HepG2 (cell line): ENCODE results near the gene CARMIL3. TPM values are rescaled to one million over a fixed set of nuclear protein-coding genes. Genes with fewer than 3 reads are reported as not detected.

ENCODE experiments used
- AFF4 ChIP-seq: sonication (generic); formaldehyde crosslinking; IDR thresholded peaks from 2 replicates; pipeline ENCODE4 v1.4.0; 2020; ENCODE audit warnings: missing genetic modification reagents
- ATF4 ChIP-seq, 2 experiments: fragments of 450-650 bp in 1 of 2; sonication (generic) in 1 of 2; formaldehyde crosslinking; IDR thresholded peaks; 2 replicates each; pipeline versions ENCODE4 v1.5.0 to v1.8.0; 2020 to 2022; ENCODE audit warnings: mild to moderate bottlenecking in 1 of 2, missing genetic modification reagents in 1 of 2
- BORCS8-MEF2B ChIP-seq: sonication (generic); formaldehyde crosslinking; IDR thresholded peaks from 2 replicates; pipeline ENCODE4 v1.8.0; 2022; ENCODE audit warnings: mild to moderate bottlenecking, missing genetic modification reagents
- CEBPB ChIP-seq: IDR thresholded peaks from 2 replicates; pipeline ENCODE4 v1.6.1; 2011; ENCODE audit warnings: low read depth, low read length, improper control_type of control experiment, borderline replicate concordance
- HMG20A ChIP-seq: IDR thresholded peaks from 2 replicates; pipeline ENCODE4 v1.6.1; 2016; ENCODE audit warnings: borderline replicate concordance
- HOXA3 ChIP-seq: sonication (generic); formaldehyde crosslinking; IDR thresholded peaks from 2 replicates; pipeline ENCODE4 v1.5.0; 2020; ENCODE audit warnings: missing genetic modification reagents
- KDM3A ChIP-seq: IDR thresholded peaks from 2 replicates; pipeline ENCODE4 v1.6.1; 2018; ENCODE audit warnings: low read depth, missing compliant biosample characterization
- LCORL ChIP-seq, 2 experiments: fragments of 450-650 bp in 1 of 2; sonication (generic) in 1 of 2; formaldehyde crosslinking in 1 of 2; IDR thresholded peaks; 2 replicates each; pipeline versions ENCODE4 v1.5.0 to v1.6.1; 2017 to 2020; ENCODE audit warnings: antibody characterized with exemption in 1 of 2, missing genetic modification reagents in 1 of 2
- NPAS2 ChIP-seq: sonication (generic); formaldehyde crosslinking; IDR thresholded peaks from 2 replicates; pipeline ENCODE4 v1.8.0; 2022; ENCODE audit warnings: mild to moderate bottlenecking, missing genetic modification reagents, borderline replicate concordance
- PRDM10 ChIP-seq: sonication (generic); formaldehyde crosslinking; IDR thresholded peaks from 2 replicates; pipeline ENCODE4 v1.4.0; 2020; ENCODE audit warnings: low read depth, missing genetic modification reagents
- RARA ChIP-seq: IDR thresholded peaks from 2 replicates; pipeline ENCODE4 v1.6.1; 2016; ENCODE audit warnings: missing genetic modification reagents, missing compliant biosample characterization
- SRSF1 ChIP-seq: fragments of 200-400 bp; formaldehyde crosslinking; optimal IDR thresholded peaks from 2 replicates; pipeline ENCODE3; 2017; ENCODE audit warnings: mild to moderate bottlenecking, low read depth, low read length, moderate library complexity
- USF2 ChIP-seq, 2 experiments: sonication (generic) in 1 of 2; formaldehyde crosslinking in 1 of 2; IDR thresholded peaks; 2 replicates each; pipeline versions ENCODE4 v1.5.1 to v1.6.1; 2011 to 2020; ENCODE audit warnings: borderline replicate concordance in 1 of 2, low read depth in 1 of 2, low read length in 1 of 2, mild to moderate bottlenecking in 1 of 2, missing genetic modification reagents in 1 of 2, moderate library complexity in 1 of 2
- ZBTB14 ChIP-seq: sonication (generic); formaldehyde crosslinking; IDR thresholded peaks from 2 replicates; pipeline ENCODE4 v1.4.0; 2020; ENCODE audit warnings: missing genetic modification reagents
- ZKSCAN8 ChIP-seq: IDR thresholded peaks from 2 replicates; pipeline ENCODE4 v1.6.1; 2016; ENCODE audit warnings: borderline replicate concordance, missing genetic modification reagents, missing compliant biosample characterization
- polyA plus RNA-seq, 8 experiments: library from polyadenylated mRNA; depleted of rRNA in 3 of 8; stranded (reverse) in 7 of 8; unstranded in 1 of 8; fragments of >200 nt; fragmentation: Illumina TruSeq in 4 of 8; extraction: Trizol in 4 of 8; gene quantifications; 2 replicates each; pipeline versions ENCODE4 v1.2.1 to v1.2.3, GENCODE V29; 2011 to 2016; ENCODE audit warnings: low read depth in 4 of 8, missing spikeins in 1 of 8, mixed read lengths in 1 of 8; ENCODE audit not compliant: insufficient read depth in 1 of 8
- total RNA-seq, 5 experiments: library from RNA; depleted of rRNA; stranded (reverse); fragments of >200 nt; fragmentation: Illumina TruSeq; extraction: Trizol; gene quantifications; 2 replicates each; pipeline ENCODE4 v1.2.3, GENCODE V29; 2016; ENCODE audit warnings: low read depth in 1 of 5

The CARMIL3 gene
- total and polyA plus RNA-seq, 2 of the 13 experiments (the other 11 are each of a cell fraction or from before 2014, with no cell fraction given) = 0.27 to 0.55 TPM

- peak; percentile 39; the same call in 1 of the 2 replicates for TF ChIP-seq PRDM10 (CRISPR knock-in tag)
- peak; percentile 46; the same call in 1 of the 2 replicates for TF ChIP-seq ZKSCAN8 (CRISPR knock-in tag)
- no peak for TF ChIP-seq ZBTB14 (CRISPR knock-in tag)
- TF ChIP-seq NPAS2 (CRISPR knock-in tag) = no peak
- TF ChIP-seq USF2 (IDR thresholded peaks at IDR 0.05; ENCODE audit: low read depth, low read length) = no peak
- 0 out of 2 replicates have a peak, but pooled peaks have one; percentile 16 for TF ChIP-seq USF2 (CRISPR knock-in tag; IDR thresholded peaks at IDR 0.05; ENCODE audit: borderline replicate concordance)
- TF ChIP-seq CEBPB = peak; percentile 98
- TF ChIP-seq SRSF1 = no peak
- TF ChIP-seq AFF4 (CRISPR knock-in tag) = no peak
- TF ChIP-seq KDM3A = peak; percentile 61; the same call in 1 of the 2 replicates
- peak; percentile 75 for TF ChIP-seq RARA
- peak in 1 of 2 experiments; percentile 76; a peak in 2 of 4 replicates for TF ChIP-seq ATF4 (CRISPR knock-in tag; IDR thresholded peaks at IDR 0.05)
- TF ChIP-seq HOXA3 (CRISPR knock-in tag) = peak; percentile 29; the same call in 1 of the 2 replicates
- TF ChIP-seq BORCS8-MEF2B (CRISPR knock-in tag) = no peak
- peak; percentile 87; the same call in 1 of the 2 replicates for TF ChIP-seq HMG20A (CRISPR knock-in tag)
- TF ChIP-seq LCORL (IDR thresholded peaks at IDR 0.05) = peak; percentile 52; the same call in 1 of the 2 replicates
- peak; percentile 98 for TF ChIP-seq LCORL (CRISPR knock-in tag; IDR thresholded peaks at IDR 0.05)
These were observed 18.9 kb upstream of the CARMIL3 start (continued) for GRCh38 chr14:24032727-24033418.
